Kidney epithelial cell (primary cell): ENCODE results near the gene HLCS. TPM values are rescaled to one million over a fixed set of nuclear protein-coding genes. Genes with fewer than 3 reads are reported as not detected.

Experiments used
- DNase-seq: peaks from one replicate; pipeline ENCODE4 v3.0.0-alpha.2; 2010; ENCODE audit warnings: low read depth
- H3K27me3 ChIP-seq: 2 replicates; pipeline ENCODE4 v1.6.0; 2011; ENCODE audit warnings: low read length; ENCODE audit not compliant: control insufficient read depth, insufficient read depth
- H3K36me3 ChIP-seq: 2 replicates; pipeline ENCODE4 v1.5.1; 2011; ENCODE audit warnings: low read length; ENCODE audit not compliant: control insufficient read depth, insufficient read depth
- H3K4me3 ChIP-seq: 2 replicates; pipeline ENCODE4 v1.5.1; 2011; ENCODE audit warnings: low read depth, mild to moderate bottlenecking, control low read depth, low read length
- CTCF ChIP-seq: IDR thresholded peaks from 2 replicates; pipeline ENCODE4 v1.5.1; 2011; ENCODE audit warnings: mild to moderate bottlenecking, moderate library complexity, low read length, control low read depth, inconsistent platforms; ENCODE audit not compliant: insufficient read depth, poor library complexity, severe bottlenecking
- total RNA-seq: library from RNA; depleted of rRNA; stranded (reverse); fragments of >200 nt; gene quantifications from 2 replicates; pipeline ENCODE4 v1.2.3, GENCODE V29; 2015

HLCS gene
- total RNA-seq, 1 donor from 2014 or later, result 26.7 TPM

- Histone ChIP-seq H3K36me3 (no peaks in the 10 kb centered on the region), H3K4me3 (no peak overlapping the region), H3K27me3 (no peaks in the 10 kb centered on the region)
- TF ChIP-seq CTCF, result no peak
- no peak for DNase-seq
Observed at GRCh38 chr21:36839735-36840134, 126.7 kb downstream of the HLCS start.

GRCh38 chr21:36839123-36839522, 127.3 kb downstream of the HLCS start:
- TF ChIP-seq CTCF, result no peak
- H3K4me3 ChIP-seq, result no peak overlapping the region
- DNase-seq, result no peak
- no peaks in the 10 kb centered on the region for H3K27me3 ChIP-seq
- no peaks in the 10 kb centered on the region for H3K36me3 ChIP-seq

GRCh38 chr21:36835383-36835795, 131.1 kb downstream of the HLCS start:
- Histone ChIP-seq H3K4me3 (no peak overlapping the region), H3K36me3 (no peaks in the 10 kb centered on the region), H3K27me3 (no peaks in the 10 kb centered on the region)
- DNase-seq, result no peak
- TF ChIP-seq CTCF, result no peak

GRCh38 chr21:36834192-36834591, 132.3 kb downstream of the HLCS start:
- Histone ChIP-seq H3K27me3 (no peaks in the 10 kb centered on the region), H3K36me3 (no peaks in the 10 kb centered on the region), H3K4me3 (no peak overlapping the region)
- DNase-seq, result no peak
- no peak for TF ChIP-seq CTCF

GRCh38 chr21:36830100-36830499, 136.4 kb downstream of the HLCS start:
- TF ChIP-seq CTCF, result no peak
- Histone ChIP-seq H3K27me3 (no peaks in the 10 kb centered on the region), H3K4me3 (no peak overlapping the region), H3K36me3 (no peaks in the 10 kb centered on the region)
- no peak for DNase-seq

- Histone ChIP-seq H3K4me3 (no peak overlapping the region), H3K36me3 (no peaks in the 10 kb centered on the region), H3K27me3 (no peaks in the 10 kb centered on the region)
- TF ChIP-seq CTCF, result no peak
- DNase-seq, result no peak
Observed at GRCh38 chr21:36828891-36829515, 137.5 kb downstream of the HLCS start.
